K562 (cell line): ENCODE measurements around the gene USP28. TPM values are rescaled to one million over a fixed set of nuclear protein-coding genes. Genes with fewer than 3 reads are reported as not detected.

Experiments
- ELF4 ChIP-seq: fragments of 450-650 bp; formaldehyde crosslinking; IDR thresholded peaks from 2 replicates; pipeline ENCODE4 v1.4.0; 2022; ENCODE audit warnings: missing genetic modification characterization
- PHF20 ChIP-seq: fragments of 450-650 bp; IDR thresholded peaks from 2 replicates; pipeline ENCODE4 v1.6.1; 2018; ENCODE audit not compliant: partially characterized antibody
- PURB ChIP-seq: sonication (generic); formaldehyde crosslinking; IDR thresholded peaks from 2 replicates; pipeline ENCODE4 v1.9.0; 2021; ENCODE audit warnings: low read depth, mild to moderate bottlenecking, missing genetic modification reagents
- RBM34 ChIP-seq: fragments of 200-400 bp; formaldehyde crosslinking; IDR thresholded peaks from 2 replicates; pipeline ENCODE4 v1.6.1; 2018; ENCODE audit warnings: low read length, borderline replicate concordance; ENCODE audit not compliant: insufficient read depth
- SIRT6 ChIP-seq: IDR thresholded peaks from one replicate; pipeline ENCODE4 v1.6.1; 2012; ENCODE audit warnings: low read depth, mild to moderate bottlenecking, control low read depth, inconsistent platforms, low read length, moderate library complexity
- SRSF9 ChIP-seq: fragments of 200-400 bp; formaldehyde crosslinking; IDR thresholded peaks from 2 replicates; pipeline ENCODE4 v1.6.1; 2017; ENCODE audit warnings: low read depth, low read length, borderline replicate concordance
- XRCC3 ChIP-seq: fragments of 450-650 bp; IDR thresholded peaks from 2 replicates; pipeline ENCODE4 v1.6.1; 2017; ENCODE audit warnings: mild to moderate bottlenecking, moderate library complexity
- ZC3H11A ChIP-seq: IDR thresholded peaks from 2 replicates; pipeline ENCODE4 v1.6.1; 2012; ENCODE audit warnings: low read depth, low read length, improper control_type of control experiment
- ZFP91 ChIP-seq: sonication (generic); formaldehyde crosslinking; IDR thresholded peaks from 2 replicates; pipeline ENCODE4 v1.8.0; 2022; ENCODE audit warnings: mild to moderate bottlenecking, missing genetic modification reagents
- ZFPM2 ChIP-seq: fragments of 250-450 bp; sonication (Bioruptor Pico); IDR thresholded peaks from 2 replicates; pipeline ENCODE4 v1.5.1; 2022; ENCODE audit warnings: mild to moderate bottlenecking
- ZNF232 ChIP-seq: sonication (generic); formaldehyde crosslinking; IDR thresholded peaks from 2 replicates; pipeline ENCODE4 v1.8.0; 2022; ENCODE audit warnings: mild to moderate bottlenecking, missing genetic modification reagents
- polyA plus RNA-seq, 8 experiments: library from polyadenylated mRNA; depleted of rRNA in 4 of 8; stranded (reverse) in 5 of 8; unstranded in 3 of 8; fragments of >200 nt; fragmentation: Nextera tagmentation in 2 of 8; fragmentation: Illumina TruSeq in 1 of 8; extraction: Ambion mirVana in 2 of 8; extraction: Trizol in 1 of 8; gene quantifications; 2 replicates each; pipeline versions ENCODE4 v1.2.1 to v1.2.3, GENCODE V29; 2011 to 2014; ENCODE audit warnings: inconsistent platforms in 1 of 8, missing spikeins in 1 of 8
- total RNA-seq, 7 experiments: library from RNA; depleted of rRNA in 6 of 7; stranded (reverse); fragments of >200 nt in 6 of 7; fragmentation: Illumina TruSeq in 2 of 7; extraction: Trizol in 2 of 7; gene quantifications; 2 replicates each; pipeline versions ENCODE4 v1.2.1 to v1.2.3, GENCODE V29; 2011 to 2021; ENCODE audit warnings: low replicate concordance in 1 of 7
- TF ChIP-seq, protein P1 (sequence below): fragments of 250-450 bp; sonication (Bioruptor Pico); IDR thresholded peaks from 2 replicates; pipeline ENCODE4 v1.8.0; 2022; ENCODE audit warnings: inconsistent platforms
- TF ChIP-seq, protein P2 (sequence below): fragments of 250-450 bp; sonication (Bioruptor Pico); IDR thresholded peaks from 2 replicates; pipeline ENCODE4 v1.8.0; 2021; ENCODE audit warnings: mild to moderate bottlenecking, moderate library complexity
- TF ChIP-seq, protein P3 (sequence below): fragments of 250-450 bp; sonication (Bioruptor Pico); IDR thresholded peaks from 2 replicates; pipeline ENCODE4 v1.4.0; 2020; ENCODE audit warnings: mild to moderate bottlenecking, moderate library complexity
- TF ChIP-seq, protein P4 (sequence below): fragments of 450-650 bp; conservative IDR thresholded peaks from 2 replicates; pipeline ENCODE4 v1.6.1; 2016; ENCODE audit warnings: missing genetic modification characterization, low read depth, mild to moderate bottlenecking, control low read depth, missing compliant biosample characterization

The USP28 gene
- total and polyA plus RNA-seq, 9 of the 15 experiments (the other 6 are each of a cell fraction or from before 2014, with no cell fraction given), result 3.7 to 42.7 (median 20.3) TPM

DNA sequence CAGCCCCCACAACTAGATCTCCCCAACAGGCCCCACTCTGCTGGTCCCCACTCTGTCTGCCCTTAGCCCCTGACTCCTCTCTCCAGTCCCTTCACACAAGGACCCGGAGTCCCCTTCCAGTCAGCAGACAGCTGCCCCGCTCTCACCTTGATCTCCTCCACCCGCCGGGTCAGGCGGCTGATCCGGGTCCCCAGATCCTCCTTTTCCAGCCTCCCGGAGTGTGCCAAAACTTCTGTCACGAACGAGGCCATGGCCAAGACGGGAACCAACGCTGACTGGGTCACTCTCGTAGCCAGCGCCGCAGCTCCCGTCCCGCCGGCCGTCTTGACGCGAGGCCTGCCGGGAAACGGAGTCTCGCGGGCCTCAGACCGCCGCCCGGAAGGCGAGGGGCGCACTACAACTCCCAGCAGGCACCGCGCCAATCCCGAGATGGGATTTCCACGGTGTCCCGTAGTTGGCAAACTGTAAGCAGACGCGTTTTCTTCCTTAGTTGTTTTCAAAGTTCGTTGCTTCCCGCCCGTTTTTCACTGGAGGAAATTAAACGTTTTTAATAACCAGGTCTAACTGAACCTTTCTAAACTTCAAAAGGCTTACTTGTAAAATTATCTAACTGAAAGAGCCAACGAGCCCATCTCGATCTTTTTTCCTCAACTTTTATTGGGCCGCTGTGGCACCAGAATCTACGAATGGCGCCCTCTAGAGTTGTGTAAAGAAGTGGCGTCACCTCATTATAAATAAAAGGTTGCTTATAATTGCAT, 101.8 kb downstream of the USP28 start, which contains the start of gene ZW10 (continued):
- TF ChIP-seq, protein P1, sequence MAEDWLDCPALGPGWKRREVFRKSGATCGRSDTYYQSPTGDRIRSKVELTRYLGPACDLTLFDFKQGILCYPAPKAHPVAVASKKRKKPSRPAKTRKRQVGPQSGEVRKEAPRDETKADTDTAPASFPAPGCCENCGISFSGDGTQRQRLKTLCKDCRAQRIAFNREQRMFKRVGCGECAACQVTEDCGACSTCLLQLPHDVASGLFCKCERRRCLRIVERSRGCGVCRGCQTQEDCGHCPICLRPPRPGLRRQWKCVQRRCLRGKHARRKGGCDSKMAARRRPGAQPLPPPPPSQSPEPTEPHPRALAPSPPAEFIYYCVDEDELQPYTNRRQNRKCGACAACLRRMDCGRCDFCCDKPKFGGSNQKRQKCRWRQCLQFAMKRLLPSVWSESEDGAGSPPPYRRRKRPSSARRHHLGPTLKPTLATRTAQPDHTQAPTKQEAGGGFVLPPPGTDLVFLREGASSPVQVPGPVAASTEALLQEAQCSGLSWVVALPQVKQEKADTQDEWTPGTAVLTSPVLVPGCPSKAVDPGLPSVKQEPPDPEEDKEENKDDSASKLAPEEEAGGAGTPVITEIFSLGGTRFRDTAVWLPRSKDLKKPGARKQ, result no peak
- TF ChIP-seq, protein P2, sequence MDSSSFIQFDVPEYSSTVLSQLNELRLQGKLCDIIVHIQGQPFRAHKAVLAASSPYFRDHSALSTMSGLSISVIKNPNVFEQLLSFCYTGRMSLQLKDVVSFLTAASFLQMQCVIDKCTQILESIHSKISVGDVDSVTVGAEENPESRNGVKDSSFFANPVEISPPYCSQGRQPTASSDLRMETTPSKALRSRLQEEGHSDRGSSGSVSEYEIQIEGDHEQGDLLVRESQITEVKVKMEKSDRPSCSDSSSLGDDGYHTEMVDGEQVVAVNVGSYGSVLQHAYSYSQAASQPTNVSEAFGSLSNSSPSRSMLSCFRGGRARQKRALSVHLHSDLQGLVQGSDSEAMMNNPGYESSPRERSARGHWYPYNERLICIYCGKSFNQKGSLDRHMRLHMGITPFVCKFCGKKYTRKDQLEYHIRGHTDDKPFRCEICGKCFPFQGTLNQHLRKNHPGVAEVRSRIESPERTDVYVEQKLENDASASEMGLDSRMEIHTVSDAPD (CRISPR knock-in tag), result no peak
- TF ChIP-seq RBM34 (no peak), SRSF9 (no peak), SIRT6 (no peak), ZNF232 (CRISPR knock-in tag) (no peak), ZFP91 (CRISPR knock-in tag) (no peak), PHF20 (peak; percentile 63), ELF4 (CRISPR knock-in tag) (no peak), ZC3H11A (no peak), XRCC3 (no peak), PURB (CRISPR knock-in tag) (no peak), ZFPM2 (no peak)
- TF ChIP-seq, protein P3, sequence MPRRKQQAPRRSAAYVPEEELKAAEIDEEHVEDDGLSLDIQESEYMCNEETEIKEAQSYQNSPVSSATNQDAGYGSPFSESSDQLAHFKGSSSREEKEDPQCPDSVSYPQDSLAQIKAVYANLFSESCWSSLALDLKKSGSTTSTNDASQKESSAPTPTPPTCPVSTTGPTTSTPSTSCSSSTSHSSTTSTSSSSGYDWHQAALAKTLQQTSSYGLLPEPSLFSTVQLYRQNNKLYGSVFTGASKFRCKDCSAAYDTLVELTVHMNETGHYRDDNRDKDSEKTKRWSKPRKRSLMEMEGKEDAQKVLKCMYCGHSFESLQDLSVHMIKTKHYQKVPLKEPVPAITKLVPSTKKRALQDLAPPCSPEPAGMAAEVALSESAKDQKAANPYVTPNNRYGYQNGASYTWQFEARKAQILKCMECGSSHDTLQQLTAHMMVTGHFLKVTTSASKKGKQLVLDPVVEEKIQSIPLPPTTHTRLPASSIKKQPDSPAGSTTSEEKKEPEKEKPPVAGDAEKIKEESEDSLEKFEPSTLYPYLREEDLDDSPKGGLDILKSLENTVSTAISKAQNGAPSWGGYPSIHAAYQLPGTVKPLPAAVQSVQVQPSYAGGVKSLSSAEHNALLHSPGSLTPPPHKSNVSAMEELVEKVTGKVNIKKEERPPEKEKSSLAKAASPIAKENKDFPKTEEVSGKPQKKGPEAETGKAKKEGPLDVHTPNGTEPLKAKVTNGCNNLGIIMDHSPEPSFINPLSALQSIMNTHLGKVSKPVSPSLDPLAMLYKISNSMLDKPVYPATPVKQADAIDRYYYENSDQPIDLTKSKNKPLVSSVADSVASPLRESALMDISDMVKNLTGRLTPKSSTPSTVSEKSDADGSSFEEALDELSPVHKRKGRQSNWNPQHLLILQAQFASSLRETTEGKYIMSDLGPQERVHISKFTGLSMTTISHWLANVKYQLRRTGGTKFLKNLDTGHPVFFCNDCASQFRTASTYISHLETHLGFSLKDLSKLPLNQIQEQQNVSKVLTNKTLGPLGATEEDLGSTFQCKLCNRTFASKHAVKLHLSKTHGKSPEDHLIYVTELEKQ (CRISPR knock-in tag), result no peak
- TF ChIP-seq, protein P4, sequence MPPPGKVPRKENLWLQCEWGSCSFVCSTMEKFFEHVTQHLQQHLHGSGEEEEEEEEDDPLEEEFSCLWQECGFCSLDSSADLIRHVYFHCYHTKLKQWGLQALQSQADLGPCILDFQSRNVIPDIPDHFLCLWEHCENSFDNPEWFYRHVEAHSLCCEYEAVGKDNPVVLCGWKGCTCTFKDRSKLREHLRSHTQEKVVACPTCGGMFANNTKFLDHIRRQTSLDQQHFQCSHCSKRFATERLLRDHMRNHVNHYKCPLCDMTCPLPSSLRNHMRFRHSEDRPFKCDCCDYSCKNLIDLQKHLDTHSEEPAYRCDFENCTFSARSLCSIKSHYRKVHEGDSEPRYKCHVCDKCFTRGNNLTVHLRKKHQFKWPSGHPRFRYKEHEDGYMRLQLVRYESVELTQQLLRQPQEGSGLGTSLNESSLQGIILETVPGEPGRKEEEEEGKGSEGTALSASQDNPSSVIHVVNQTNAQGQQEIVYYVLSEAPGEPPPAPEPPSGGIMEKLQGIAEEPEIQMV (tag), result no peak
